Muscle of leg (tissue), 11 donors: ENCODE measurements around the gene SLC9C2. TPM values are rescaled to one million over a fixed set of nuclear protein-coding genes. Genes with fewer than 3 reads are reported as not detected.

Source experiments
- DNase-seq: peaks from one replicate; pipeline ENCODE4 v3.0.0; 2013
- H3K27ac ChIP-seq: one replicate; pipeline ENCODE4 v1.5.1; 2013; ENCODE audit warnings: mild to moderate bottlenecking, low read length, control low read depth
- H3K27me3 ChIP-seq: one replicate; pipeline ENCODE4 v1.6.1; 2013; ENCODE audit warnings: low read length; ENCODE audit not compliant: control insufficient read depth, insufficient read depth
- H3K36me3 ChIP-seq: one replicate; pipeline ENCODE4 v1.6.1; 2013; ENCODE audit warnings: low read length; ENCODE audit not compliant: control insufficient read depth, insufficient read depth
- H3K4me1 ChIP-seq: one replicate; pipeline ENCODE4 v1.6.1; 2013; ENCODE audit warnings: low read length; ENCODE audit not compliant: control insufficient read depth, insufficient read depth
- H3K4me3 ChIP-seq: one replicate; pipeline ENCODE4 v1.5.1; 2013; ENCODE audit warnings: low read length, control low read depth
- H3K9me3 ChIP-seq: replicated peaks from 2 replicates; pipeline ENCODE4 v1.6.1; 2013; ENCODE audit warnings: low read depth, low read length; ENCODE audit not compliant: control insufficient read depth
- WGBS: methylation state at CpG from one replicate; pipeline ENCODE4 v1.1.5; 2013; ENCODE audit warnings: missing lambda C conversion rate; ENCODE audit not compliant: insufficient coverage; 5-methylcytosine and 5-hydroxymethylcytosine counted together
- polyA plus RNA-seq, 8 donors: library from polyadenylated mRNA; unstranded; fragments of 120-200 nt; gene quantifications; one replicate each; pipeline versions ENCODE4 v1.2.1 to v1.2.3, GENCODE V29; 2013; ENCODE audit warnings: inconsistent platforms in 1 of 8, low replicate concordance in 1 of 8; ENCODE audit not compliant: insufficient read length in 8 of 8, insufficient read depth in 1 of 8
- total RNA-seq: library from RNA; stranded (reverse); fragments of 120-200 nt; gene quantifications from one replicate; pipeline ENCODE4 v1.2.4, GENCODE V29; 2013

Gene SLC9C2
- total and polyA plus RNA-seq, 9 donors, result 0.36 to 0.44 TPM; not detected in 7

GRCh38 chr1:173554541-173555250 lies 48.2 kb downstream of the SLC9C2 start:
- 90% methylated on average over 3 of the region's 6 CpGs for WGBS
- no peaks in the 10 kb centered on the region for H3K27me3 ChIP-seq
- no peaks in the 10 kb centered on the region for H3K36me3 ChIP-seq
- no peaks in the 10 kb centered on the region for H3K4me1 ChIP-seq
- no peak for DNase-seq
- no peak overlapping the region for H3K4me3 ChIP-seq
- no peaks in the 10 kb centered on the region for H3K9me3 ChIP-seq
- no peak overlapping the region for H3K27ac ChIP-seq

- Histone ChIP-seq H3K4me3 (no peak overlapping the region), H3K27me3 (no peaks in the 10 kb centered on the region), H3K36me3 (no peaks in the 10 kb centered on the region), H3K4me1 (no peaks in the 10 kb centered on the region), H3K9me3 (no peaks in the 10 kb centered on the region), H3K27ac (no peak overlapping the region)
- no peak for DNase-seq
- WGBS, result no CpG with 5 or more reads among the region's 4 CpGs
These were observed 48.8 kb downstream of the SLC9C2 start for GRCh38 chr1:173554089-173554488.

- DNase-seq, result no peak
- Histone ChIP-seq H3K27me3 (no peaks in the 10 kb centered on the region), H3K9me3 (no peaks in the 10 kb centered on the region), H3K4me3 (no peak overlapping the region), H3K27ac (no peak overlapping the region), H3K36me3 (no peaks in the 10 kb centered on the region), H3K4me1 (no peaks in the 10 kb centered on the region)
These were observed 49.6 kb downstream of the SLC9C2 start for GRCh38 chr1:173553312-173553711.

GRCh38 chr1:173551699-173552098 lies 51.2 kb downstream of the SLC9C2 start:
- WGBS, result no CpG with 5 or more reads among the region's 3 CpGs
- H3K27ac ChIP-seq, result no peak overlapping the region

GRCh38 chr1:173549813-173550212 lies 53.1 kb downstream of the SLC9C2 start:
- H3K27me3 ChIP-seq, result no peaks in the 10 kb centered on the region
- H3K4me3 ChIP-seq, result no peak overlapping the region
- 100% methylated on average over 1 of the region's 2 CpGs for WGBS
- no peaks in the 10 kb centered on the region for H3K36me3 ChIP-seq
- no peaks in the 10 kb centered on the region for H3K9me3 ChIP-seq
- no peak overlapping the region for H3K27ac ChIP-seq
- no peak for DNase-seq
- no peaks in the 10 kb centered on the region for H3K4me1 ChIP-seq

More at GRCh38 chr1:173551699-173552098, 51.2 kb downstream of the SLC9C2 start:
- no peaks in the 10 kb centered on the region for H3K9me3 ChIP-seq
- H3K36me3 ChIP-seq, result no peaks in the 10 kb centered on the region
- H3K4me3 ChIP-seq, result no peak overlapping the region
- H3K4me1 ChIP-seq, result no peaks in the 10 kb centered on the region
- DNase-seq, result no peak
- no peaks in the 10 kb centered on the region for H3K27me3 ChIP-seq

DNA sequence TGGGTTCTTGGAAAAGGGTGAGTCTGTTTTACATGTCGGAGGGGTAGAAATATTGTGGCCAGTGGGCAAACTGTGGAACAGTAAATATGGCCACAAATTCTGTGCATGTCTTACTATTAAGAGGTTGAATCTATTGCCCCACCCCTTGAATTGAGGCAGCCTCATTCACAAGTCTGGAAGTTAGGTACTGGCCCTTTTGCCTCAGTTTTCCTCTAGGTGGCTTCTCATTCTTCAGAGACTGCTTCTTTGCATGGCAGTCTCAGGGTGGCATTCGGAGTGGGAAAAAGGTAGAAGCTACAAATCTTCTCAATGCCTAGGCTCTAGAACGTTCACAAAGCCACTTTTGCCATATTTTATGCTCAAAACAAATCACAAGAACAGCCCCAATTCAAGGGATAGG lies 57.2 kb downstream of the SLC9C2 start:
- H3K4me3 ChIP-seq, result no peak overlapping the region

DNA sequence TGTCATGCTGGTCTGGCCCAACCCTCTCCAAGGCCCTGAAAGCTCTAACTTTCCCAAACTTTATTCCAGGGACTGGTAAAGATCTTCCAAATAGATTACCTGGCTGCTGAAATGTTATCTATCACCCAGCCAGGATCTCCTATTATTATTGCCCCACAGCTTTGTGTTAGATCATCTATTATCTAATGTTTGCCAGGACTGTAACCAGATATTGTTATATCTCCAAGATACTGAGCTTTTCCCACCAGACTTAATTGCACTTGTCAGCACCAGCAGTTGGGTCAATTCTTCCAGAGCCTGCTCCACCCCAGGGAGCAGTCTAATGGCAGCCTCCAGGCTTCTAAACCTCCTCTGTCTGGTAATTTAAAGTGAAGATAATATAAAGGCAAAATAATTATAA lies 66.6 kb downstream of the SLC9C2 start:
- Histone ChIP-seq H3K27ac (no peak overlapping the region), H3K9me3 (no peaks in the 10 kb centered on the region), H3K36me3 (no peaks in the 10 kb centered on the region), H3K4me3 (no peak overlapping the region), H3K4me1 (no peaks in the 10 kb centered on the region), H3K27me3 (no peaks in the 10 kb centered on the region)
- no peak for DNase-seq

More for the DNA sequence above, 57.2 kb downstream of the SLC9C2 start:
- 100% methylated on average over 1 of the region's 3 CpGs for WGBS
- no peaks in the 10 kb centered on the region for H3K36me3 ChIP-seq
- no peak overlapping the region for H3K27ac ChIP-seq
- no peak for DNase-seq
- H3K27me3 ChIP-seq, result no peaks in the 10 kb centered on the region
- H3K4me1 ChIP-seq, result no peaks in the 10 kb centered on the region
- no peaks in the 10 kb centered on the region for H3K9me3 ChIP-seq

DNA sequence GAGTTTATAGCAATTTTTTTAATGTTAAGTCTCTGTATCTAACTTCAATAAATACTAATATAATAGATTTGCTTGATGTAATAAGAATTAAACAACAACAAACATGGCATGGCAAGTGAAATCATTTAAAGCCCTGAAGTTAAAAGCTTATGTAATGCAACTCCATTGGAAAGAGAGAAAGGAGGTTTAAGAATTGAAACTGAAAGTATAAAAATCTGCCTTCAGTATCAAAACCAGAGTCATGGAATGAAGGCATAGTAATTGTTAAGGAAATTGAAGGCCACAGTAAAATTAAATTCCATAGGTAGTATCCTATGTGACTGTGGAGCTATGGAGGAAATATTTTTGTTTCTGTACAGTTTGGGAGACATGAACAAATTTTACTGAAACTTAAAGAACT lies 70.6 kb downstream of the SLC9C2 start:
- Histone ChIP-seq H3K4me1 (no peaks in the 10 kb centered on the region), H3K9me3 (no peaks in the 10 kb centered on the region), H3K27ac (no peak overlapping the region), H3K27me3 (no peaks in the 10 kb centered on the region), H3K36me3 (no peaks in the 10 kb centered on the region), H3K4me3 (no peak overlapping the region)
- no peak for DNase-seq

DNA sequence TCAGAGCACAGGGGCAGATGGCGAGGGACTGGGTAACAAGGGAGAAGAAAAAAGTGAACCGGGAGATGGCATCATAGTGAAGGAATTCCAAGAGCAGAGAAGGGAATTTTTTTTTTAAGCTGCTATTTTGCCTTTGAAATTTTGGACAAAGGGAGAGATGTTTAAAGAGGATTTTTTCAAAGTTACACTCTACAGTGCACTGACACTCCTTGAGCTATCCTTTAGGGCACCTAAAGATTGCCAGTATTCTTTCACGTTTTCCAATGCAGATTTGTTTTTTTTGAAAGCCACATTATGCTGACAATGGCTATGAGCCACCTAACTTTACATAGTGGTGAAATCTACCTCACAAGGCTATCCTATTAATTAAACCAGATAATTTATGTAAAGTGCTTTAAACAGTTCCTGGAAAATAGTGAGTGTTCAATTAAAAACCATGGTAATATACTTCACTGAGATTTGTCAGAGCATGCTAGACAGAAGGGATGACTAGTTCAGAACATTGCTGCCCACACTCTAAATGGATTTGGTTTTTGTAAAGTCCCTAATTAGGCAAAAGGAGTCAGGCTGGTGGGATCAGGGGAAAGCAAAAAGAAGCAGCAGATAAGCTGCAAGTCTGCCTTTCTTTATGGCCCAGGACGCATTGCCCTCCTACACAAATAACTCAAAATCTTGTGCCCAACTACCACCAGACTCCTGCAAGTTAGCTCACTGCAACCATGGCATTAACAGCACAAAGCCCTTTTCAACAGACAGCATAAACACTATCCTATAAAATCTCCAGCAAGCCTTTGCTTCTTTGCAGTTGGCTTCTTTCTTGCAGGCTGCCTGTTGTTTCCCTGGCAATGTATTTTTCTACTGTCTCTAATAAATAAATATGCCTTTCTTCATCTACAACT lies 71.8 kb downstream of the SLC9C2 start:
- H3K4me3 ChIP-seq, result no peak overlapping the region
- H3K36me3 ChIP-seq, result no peaks in the 10 kb centered on the region
- no peak for DNase-seq
- WGBS, result 53% methylated on average over 2 of the region's 4 CpGs
- H3K4me1 ChIP-seq, result no peaks in the 10 kb centered on the region
- no peaks in the 10 kb centered on the region for H3K9me3 ChIP-seq
- no peaks in the 10 kb centered on the region for H3K27me3 ChIP-seq
- H3K27ac ChIP-seq, result no peak overlapping the region

DNA sequence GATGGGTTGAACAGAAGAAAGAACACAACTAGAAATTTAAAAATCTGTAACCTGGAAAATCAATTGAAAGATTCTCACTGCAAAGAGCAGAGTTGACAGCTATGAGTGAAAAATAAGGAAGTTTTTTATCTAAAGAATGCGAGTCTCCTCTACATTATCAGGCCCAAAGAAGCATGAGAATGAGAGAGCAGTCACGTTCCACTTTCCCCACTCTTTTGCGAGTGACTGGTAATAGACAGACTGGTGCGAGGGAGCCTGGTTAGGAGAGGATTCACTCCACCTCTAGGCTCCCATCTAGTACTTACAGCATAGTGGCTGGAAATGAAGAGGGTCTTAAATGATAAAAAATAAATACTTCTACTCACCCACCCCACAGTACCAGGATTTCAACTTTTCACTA lies 73.8 kb downstream of the SLC9C2 start:
- H3K27me3 ChIP-seq, result no peaks in the 10 kb centered on the region
- no peak for DNase-seq
- H3K27ac ChIP-seq, result no peak overlapping the region
- WGBS, result no CpG with 5 or more reads among the region's 4 CpGs
- H3K4me1 ChIP-seq, result no peaks in the 10 kb centered on the region
- H3K4me3 ChIP-seq, result no peak overlapping the region
- no peaks in the 10 kb centered on the region for H3K36me3 ChIP-seq
- no peaks in the 10 kb centered on the region for H3K9me3 ChIP-seq
